Heart left ventricle (tissue), 13 donors: ENCODE measurements around the gene MRPL55.

Experiments used
- CTCF ChIP-seq, 12 donors: fragments of 200-600 bp; sonication (generic) in 4 of 12; IDR thresholded peaks; one replicate each; pipeline versions ENCODE4 v1.5.0 to v1.8.0; 2018 to 2022; ENCODE audit warnings: antibody characterized with exemption in 12 of 12, mild to moderate bottlenecking in 5 of 12
- POLR2A ChIP-seq, 2 donors: fragments of 450-650 bp; IDR thresholded peaks; one replicate each; pipeline ENCODE4 v1.6.1; 2017; ENCODE audit warnings: antibody characterized with exemption in 2 of 2, mild to moderate bottlenecking in 2 of 2, moderate library complexity in 2 of 2
- donor health status: ischemic (EF 13 %, LVEDD 7.1; RV severe dilation, severe dysfunction).
- donor health status: DM: no; HTN: yes; CAD: no.
- donor health status: DM: no; HTN: no; CAD: no.
- donor health status: ischemic (EF 25% LVEDD 6.9; RV normal size, moderate dysfunction).
- donor health status: ischemic (EF 25% LVEDD 5.7; RV mildly dilated, moderate dysfunction).
- donor health status: ischemic (EF 35%, LVEDD 5.7; RV mildly dilated, moderate dysfunction).
- donor health status: nonischemic (EF 11% LVEDD 7.7; RV severe dilation, severe dysfunction).
- donor health status: DM: yes; HTN: yes; CAD: no.
- donor health status: PGD.
- donor health status: ischemic (EF 29% LVEDD 5.4; RV normal size, mild dysfunction).
- donor health status: nonischemic (EF 23%, LVEDD 6.1; RV moderate dilation, normal function).

- TF ChIP-seq CTCF (IDR thresholded peaks at IDR 0.05) (no peak), POLR2A (IDR thresholded peaks at IDR 0.05) (no peak)
Observed at GRCh38 chr1:228108742-228109072, 392 bp downstream of the MRPL55 start.
